ENCODE measurements around the gene ZNF212.

DNA sequence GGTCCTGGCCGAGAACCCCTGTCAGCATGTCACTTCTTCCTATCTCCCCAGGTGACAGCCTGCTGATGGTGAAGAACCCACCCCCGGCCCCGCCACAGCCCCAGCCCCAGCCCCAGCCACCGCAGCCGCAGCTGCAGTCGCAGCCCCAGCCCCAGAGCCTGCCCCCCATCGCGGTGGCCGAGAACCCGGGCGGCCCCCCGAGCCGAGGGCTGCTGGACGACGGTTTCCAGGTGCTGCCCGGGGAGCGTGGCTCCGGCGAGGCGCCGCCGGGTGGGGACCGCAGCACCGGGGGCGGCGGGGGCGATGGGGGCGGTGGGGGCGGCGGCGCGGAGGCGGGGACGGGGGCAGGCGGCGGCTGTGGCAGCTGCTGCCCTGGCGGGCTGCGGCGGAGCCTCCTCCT, 15.7 kb upstream of the ZNF212 start:
- TF ChIP-seq, protein P1, sequence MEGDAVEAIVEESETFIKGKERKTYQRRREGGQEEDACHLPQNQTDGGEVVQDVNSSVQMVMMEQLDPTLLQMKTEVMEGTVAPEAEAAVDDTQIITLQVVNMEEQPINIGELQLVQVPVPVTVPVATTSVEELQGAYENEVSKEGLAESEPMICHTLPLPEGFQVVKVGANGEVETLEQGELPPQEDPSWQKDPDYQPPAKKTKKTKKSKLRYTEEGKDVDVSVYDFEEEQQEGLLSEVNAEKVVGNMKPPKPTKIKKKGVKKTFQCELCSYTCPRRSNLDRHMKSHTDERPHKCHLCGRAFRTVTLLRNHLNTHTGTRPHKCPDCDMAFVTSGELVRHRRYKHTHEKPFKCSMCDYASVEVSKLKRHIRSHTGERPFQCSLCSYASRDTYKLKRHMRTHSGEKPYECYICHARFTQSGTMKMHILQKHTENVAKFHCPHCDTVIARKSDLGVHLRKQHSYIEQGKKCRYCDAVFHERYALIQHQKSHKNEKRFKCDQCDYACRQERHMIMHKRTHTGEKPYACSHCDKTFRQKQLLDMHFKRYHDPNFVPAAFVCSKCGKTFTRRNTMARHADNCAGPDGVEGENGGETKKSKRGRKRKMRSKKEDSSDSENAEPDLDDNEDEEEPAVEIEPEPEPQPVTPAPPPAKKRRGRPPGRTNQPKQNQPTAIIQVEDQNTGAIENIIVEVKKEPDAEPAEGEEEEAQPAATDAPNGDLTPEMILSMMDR (IDR thresholded peaks at IDR 0.05 in 4 of 5, conservative IDR thresholded peaks at IDR 0.05 in 1 of 5) = no peak
- no peak for TF ChIP-seq POLR2A (IDR thresholded peaks at IDR 0.05)

All from gastrocnemius medialis (tissue), 4 donors.